Bladder microvascular endothelial cell (primary cell): ENCODE measurements around the gene HERC2. TPM values are rescaled to one million over a fixed set of nuclear protein-coding genes. Genes with fewer than 3 reads are reported as not detected.

Experiments used
- total RNA-seq: library from RNA; depleted of rRNA; stranded (reverse); fragments of >200 nt; gene quantifications from 2 replicates; pipeline ENCODE4 v1.2.3, GENCODE V29; 2014

Gene HERC2
- total RNA-seq = 45.7 and 98.2 TPM in 2 replicates

GRCh38 chr15:28322129-28322588, at the start of gene HERC2:
Gene HERC2, minus strand, starts transcription at chr15:28322179. Its CDS starts 746 bp downstream, at chr15:28321433.

GRCh38 chr15:28357984-28358383, 36.0 kb upstream of the HERC2 start, which contains the start of gene GOLGA6L24:
Gene GOLGA6L24, minus strand, starts transcription at chr15:28358084. Its CDS starts 61 bp downstream, at chr15:28358023.

GRCh38 chr15:28098766-28099554, 223.0 kb downstream of the HERC2 start, which contains the start of gene OCA2:
Gene OCA2, minus strand, starts transcription at chr15:28099315. Its CDS starts 17,441 bp downstream, at chr15:28081874.

Other genes with a start within 250 kb of the HERC2 start
- gene OCA2, start 222.9 kb downstream of the HERC2 start, total RNA-seq = not detected in 2 replicates
- gene GOLGA6L24, start 35.9 kb upstream of the HERC2 start, total RNA-seq = not detected in 2 replicates
- under 0.01 TPM in 1 of 2 replicates, not detected in the other for gene GOLGA8F, start 56.5 kb upstream of the HERC2 start, total RNA-seq
- not detected in 2 replicates for gene GOLGA8G, start 210.8 kb upstream of the HERC2 start, total RNA-seq
- gene GOLGA6L25, start 231.4 kb upstream of the HERC2 start, total RNA-seq = 0.06 TPM in 1 of 2 replicates, not detected in the other